ENCODE measurements around the gene CDC123.
"Not testable (repeated sequence)": the region's sequence is repeated elsewhere in the genome, so short reads cannot be mapped to it uniquely, and the experiment has no call there.

Gene CDC123

DNA sequence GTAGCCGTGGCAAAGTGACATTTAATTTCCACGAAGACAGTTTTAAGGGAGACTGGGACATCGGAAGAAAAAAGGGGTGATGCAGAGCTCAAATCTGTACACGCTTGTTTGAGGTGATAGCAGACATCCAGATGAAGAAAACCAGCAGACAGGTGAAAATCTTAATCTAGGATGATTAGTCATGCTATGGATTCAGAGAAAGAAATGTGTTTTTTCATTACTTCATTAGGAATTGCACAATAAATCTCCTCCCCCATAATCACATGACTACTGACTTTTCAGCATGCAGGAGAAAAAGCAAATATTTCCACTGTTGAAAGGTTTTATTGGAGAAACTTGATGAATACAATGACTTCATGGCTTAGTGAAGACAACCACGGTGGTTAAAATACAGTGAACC is 2.8 kb upstream of the CDC123 start:
- no peak for DNase-seq

DNA sequence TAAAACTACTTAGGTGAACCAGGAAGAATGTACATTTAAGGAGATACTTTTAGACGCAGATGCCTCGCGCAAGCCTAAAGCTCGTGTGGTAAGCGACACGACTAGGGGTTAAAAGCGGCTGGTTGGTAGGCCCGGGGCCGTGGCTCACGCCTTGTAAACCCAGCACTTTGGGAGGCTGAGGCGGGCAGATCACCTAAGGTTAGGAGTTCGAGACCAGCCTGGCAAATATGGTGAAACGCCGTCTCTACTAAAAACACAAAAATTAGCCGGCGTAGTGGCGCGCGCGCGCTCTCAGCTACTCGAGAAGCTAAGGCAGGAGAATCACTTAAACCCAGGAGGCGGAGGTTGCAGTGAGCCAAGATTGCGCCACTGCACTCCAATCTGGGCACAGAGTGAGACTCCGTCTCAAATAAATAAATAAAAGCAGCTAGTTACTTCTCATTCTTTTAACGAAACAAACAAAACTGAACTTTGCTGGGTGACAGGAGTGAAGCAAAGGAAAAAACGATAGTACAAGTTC is 1.2 kb upstream of the CDC123 start:
- DNase-seq, result no peak

DNA sequence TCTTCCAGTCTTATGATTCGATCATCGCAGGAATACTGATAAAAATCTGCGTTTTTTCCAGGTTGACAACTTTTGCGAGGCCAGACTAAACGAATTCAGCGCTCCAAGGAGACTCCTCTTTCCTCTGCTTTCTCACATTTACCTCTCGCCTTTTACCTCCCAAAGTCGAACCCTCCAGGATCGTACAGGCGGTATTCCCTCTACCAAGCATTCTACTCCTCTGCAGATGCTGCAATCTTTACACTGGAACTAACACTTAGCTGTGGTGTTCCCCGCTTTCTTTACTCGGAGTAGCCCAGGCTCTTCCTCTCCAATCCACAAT is 746 bp upstream of the CDC123 start:
- no peak for DNase-seq

DNA sequence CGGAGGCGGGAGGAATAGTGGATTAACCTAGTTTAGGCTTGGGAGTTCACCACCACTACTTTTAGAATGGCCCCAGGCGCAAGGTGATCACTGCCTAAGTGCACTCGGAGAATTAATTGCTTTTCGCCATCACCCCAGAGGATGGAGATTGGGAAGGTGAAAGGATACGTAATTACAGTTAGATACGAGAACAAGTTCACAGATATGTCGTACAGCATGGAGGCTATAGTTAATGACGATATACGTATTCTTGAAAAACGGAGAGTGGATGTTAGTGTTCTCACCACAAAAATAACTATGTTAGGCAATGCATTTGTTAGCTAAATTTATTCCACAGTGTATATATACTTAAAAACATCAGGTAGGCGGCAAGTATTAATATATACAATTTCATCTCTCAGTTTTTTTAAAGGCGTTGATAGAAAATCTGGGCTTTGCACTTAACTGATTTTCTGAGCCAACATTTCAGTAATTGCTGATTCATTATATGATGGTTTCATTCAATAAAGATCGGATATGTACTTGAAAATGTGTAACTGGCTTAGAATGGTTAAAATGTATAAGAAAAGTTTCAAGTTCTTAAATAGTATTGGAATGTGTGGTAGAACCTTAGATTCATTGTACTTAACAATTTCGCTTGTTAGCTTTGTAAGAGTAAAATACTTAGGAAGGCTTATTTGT is 683 bp downstream of the CDC123 start:
- no peak for DNase-seq

DNA sequence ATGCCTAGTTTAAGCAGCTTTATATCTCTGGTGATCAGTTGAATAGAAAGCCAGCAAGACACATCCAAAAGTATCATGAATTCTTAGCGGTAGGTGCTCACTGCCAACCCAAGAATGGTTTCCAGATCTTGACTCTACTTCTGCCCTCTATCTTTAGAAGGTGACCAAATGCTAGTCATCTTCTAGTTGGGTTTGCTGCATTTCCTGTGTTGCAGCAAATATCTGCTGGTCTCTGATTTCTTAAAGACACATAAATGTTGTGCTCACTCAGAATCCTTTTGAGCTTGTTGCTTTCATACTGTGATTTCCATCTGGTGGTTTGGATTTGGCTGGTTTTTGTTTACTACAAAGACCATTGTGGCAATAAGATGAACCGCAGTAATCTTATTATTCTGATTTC is 2.2 kb downstream of the CDC123 start:
- no peak for DNase-seq

DNA sequence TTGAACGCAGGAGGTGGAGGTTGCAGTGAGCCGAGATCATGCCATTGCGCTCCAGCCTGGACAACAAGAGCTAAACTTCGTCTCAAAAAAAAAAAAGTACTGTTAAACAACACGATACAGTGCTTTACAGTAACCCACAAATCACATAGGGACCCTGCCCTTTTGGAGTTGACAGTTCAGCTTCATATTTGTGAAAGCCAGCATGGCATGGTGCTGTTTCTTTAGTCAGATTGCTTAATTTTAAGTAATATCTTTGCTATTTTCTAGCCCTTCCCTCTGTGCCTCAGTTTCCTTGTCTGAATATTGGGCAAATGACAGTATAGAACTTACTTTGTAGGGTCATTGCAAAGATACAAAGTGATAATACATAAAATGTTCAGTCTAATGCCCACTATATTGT is 4.9 kb downstream of the CDC123 start:
- no peak for DNase-seq

DNA sequence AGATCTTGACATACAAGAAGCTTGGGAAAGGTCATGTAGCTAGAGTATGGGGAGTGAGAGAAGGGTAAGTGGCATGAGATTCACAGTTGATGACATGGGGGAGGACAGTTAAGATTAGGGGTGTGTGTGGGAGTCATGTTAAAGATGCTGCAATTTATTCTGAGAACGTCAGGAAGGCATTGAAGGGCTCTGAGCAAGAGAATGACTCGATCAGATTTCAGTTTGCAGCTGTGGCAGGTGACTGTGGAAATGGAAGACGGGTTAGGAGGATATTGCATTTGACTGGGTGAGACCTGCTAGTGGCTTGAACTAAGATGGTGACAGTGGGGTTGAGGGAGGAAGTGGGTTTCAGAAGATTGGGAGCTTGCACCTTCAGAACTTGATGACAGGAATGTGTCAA is 5.6 kb downstream of the CDC123 start:
- DNase-seq, result no peak

DNA sequence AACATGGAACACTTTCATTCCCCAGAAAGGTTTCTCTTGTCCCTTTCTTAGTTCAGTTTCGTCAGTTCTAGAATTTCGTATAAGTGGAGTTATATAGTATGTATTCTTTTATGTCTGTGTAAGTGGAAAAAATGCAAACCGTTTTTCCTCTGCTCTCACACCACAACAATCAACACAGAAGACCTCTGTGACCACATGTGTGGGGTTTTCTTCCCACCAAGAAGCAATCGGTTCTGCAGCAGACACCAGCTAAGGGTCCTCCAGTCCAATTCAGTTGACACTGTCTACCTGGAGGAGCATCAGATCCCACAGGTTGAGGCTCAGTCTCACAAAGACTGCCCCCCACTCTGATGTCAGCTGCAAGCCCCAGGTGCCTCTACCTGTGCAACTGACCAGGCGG is 6.2 kb downstream of the CDC123 start:
- no peak for DNase-seq

DNA sequence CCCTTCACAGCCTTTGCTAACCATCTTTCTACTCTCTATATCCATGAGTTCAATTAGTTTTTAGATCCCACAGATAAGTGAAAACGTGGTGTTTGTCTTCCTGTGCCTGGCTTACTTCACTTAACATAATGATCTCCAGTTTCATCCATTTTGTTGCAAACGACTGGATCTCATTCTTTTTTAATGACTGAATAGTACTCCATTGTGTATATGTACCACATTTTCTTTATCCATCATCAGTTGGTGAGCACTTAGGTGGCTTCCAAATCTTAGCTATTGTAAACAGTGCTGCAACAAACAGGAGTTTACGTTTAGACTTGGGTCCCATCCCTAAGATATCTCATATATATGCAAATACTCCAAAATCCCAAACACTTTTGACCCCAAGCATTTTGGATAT is 9.1 kb downstream of the CDC123 start:
- no peak for DNase-seq

DNA sequence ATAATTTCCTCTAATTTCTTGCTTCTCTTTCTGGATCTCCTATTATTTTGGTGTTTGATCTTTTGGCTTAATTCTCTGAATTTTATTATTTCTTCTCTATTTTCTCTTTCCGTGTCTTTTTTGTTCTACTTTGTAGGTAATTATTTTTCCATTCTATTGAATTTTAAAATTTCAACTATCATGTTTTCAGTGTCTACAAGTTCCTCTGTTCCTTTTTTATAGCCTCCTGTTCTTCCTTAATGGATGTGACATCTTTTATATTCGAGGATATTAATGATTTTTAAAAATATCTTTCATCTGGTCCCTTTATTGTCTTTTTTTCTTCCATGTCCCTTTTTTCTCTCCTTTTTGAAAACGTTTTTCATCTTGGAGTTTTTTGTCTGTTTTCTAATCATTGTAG is 11.1 kb downstream of the CDC123 start:
- DNase-seq, result no peak

DNA sequence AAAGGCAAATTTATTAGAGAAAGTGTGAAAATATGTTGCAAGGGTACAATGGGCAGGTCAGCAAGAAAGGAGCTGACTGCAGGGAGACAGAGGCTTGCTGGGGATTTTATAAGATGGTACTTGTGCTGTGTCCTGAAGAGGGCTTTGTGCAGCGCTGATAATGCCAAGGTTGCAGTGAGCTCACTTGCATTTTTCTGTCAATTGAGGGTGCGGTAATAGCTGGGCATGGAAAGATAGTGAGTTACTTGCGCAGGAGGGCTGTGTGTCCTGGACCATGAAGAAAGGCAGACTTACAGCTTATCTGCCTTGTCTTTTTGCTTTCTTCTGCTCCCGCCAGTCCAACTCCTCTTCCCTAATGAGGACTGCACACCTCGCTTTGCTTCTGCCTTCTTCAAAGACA is 12.5 kb downstream of the CDC123 start:
- DNase-seq, result no peak

DNA sequence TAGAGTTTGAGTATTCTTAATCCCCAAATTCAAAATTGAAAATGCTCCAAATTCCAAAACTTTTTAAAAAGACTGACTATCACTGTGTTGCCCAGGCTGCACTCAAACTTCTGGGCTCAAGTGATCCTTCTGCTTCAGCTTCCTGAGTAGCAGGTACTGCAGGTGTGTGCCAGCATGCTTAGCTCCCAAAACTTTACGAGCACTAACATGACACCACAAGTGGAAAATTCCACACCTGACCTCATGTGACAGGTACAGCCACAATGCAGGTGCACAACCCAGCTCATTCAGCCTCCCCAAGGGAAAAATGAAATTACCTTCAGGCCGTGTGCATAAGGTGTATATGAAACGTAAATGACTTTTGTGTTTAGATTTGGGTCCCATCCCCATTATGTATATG is 16.5 kb downstream of the CDC123 start:
- no peak for DNase-seq

DNA sequence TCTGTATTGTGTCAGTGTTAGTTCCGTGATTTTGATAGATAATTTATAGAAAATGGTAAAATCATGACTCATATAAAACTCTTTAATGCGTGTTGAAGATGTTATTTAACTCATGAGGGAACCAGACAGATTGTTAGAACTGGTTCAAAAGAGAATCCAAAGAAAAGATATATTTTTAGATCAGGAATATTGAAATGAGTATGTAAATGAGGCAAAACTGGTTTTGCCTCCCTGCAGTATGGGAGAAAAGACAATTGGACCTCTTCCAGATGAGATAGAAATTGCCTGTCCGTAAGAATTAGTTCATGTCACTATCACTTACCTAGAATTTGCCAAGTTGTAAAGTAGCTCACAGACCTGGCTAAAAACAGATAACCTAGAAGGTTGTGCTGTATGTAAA is 17.6 kb downstream of the CDC123 start:
- DNase-seq, result no peak

DNA sequence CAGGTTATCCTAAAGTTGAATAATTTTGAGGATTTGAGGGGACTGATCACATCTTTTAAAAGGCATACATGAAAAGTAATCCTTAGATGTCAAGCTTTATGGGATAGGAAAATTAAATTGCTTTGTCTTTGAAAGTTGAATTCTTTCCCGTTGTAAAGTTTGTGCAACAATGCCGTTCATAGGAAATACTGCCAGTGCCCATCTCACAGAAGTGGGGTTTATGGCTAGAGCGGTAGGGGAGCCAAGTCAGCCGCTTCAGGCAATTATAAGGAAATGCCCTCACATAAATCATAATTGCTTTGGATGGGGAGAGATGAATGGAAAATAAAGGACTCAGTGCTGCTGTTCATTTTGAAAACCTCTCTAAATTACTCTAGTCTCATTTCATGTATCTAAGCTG is 18.1 kb downstream of the CDC123 start:
- DNase-seq, result no peak

DNA sequence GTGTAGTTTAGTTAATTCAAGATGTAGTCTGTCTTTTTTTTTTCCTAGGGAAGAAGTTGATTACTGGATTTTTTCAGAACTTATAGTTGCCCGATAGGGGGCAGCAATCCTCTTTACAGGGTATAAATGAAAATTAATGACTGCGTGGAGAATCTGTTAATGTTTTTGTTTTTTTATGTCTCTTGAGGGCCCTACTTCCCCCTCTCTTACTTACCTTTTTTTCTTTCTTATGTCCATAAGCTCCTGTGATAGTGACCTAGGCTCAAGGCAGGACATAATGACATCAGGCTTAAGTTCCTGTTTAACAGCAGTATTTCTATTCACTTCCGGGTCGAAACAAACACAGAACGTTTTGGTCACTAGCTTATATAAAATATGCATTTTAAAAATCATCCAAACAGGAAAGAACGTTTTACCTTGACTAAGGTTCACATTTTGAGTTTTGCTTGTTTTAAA is 18.8 kb downstream of the CDC123 start:
- no peak for DNase-seq

DNA sequence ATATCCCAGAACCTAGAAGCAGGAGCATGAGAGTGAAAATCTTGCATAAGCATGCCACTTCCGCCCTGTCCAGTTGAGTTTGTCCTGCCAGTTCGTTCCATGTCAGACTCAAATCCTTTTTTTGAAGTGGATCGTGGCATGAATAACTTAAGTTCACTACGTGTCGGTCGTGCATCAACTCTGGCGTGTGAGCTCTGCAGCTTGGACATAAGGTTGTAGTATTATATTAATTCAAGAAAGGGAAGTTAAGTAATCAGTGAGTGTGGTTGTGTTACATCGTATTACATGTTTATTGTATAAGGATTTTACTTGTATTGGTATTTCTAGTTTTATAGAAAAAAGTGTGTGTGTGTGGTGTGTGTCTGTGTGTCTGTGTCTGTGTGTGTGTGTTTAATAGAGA is 23.0 kb downstream of the CDC123 start:
- no peak for DNase-seq

DNA sequence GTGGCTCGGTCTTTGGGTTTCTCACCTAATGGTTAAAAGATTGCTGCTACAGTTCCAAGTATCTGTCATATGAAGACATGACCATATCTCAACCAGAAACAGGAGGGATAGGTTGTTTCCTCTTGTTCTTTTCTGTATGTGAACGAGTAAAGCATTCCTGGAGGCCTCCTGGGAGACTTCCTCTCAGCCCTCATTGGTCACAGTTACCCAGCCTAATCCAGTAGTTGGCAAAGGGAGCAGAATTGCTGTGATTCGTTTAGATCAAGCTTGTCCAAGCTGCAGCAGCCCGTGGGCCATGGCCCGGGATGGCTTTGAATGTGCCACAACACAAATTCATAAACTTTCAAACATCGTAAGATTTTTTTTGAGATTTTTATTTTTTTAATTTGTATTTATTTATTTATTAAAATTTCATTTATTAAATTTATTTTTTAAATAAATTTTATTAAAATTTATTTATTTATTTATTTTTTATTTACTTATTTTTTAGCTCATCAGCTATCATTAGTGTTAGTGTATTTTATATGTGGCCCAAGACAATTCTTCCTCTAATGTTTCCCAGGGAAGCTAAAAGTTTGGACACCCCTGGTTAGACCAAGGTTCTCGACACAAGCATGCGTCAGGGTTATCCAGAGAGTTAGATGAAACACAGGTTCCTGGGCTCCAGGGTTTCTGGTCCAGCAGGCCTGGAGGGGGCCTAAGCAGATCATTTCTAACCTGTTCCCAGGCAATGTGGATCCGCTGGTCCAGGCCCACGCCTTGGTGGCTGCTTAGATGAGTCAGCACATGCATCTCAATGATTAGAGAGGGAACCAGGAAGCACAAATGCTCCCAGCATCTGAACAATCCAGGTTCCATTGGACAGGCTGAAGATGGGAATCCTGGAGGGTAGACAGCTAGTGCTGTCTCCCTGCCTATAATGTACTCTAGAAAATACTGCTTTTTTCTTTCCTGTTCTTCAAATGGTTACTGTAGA is 25.6 kb downstream of the CDC123 start:
- DNase-seq, result no peak

DNA sequence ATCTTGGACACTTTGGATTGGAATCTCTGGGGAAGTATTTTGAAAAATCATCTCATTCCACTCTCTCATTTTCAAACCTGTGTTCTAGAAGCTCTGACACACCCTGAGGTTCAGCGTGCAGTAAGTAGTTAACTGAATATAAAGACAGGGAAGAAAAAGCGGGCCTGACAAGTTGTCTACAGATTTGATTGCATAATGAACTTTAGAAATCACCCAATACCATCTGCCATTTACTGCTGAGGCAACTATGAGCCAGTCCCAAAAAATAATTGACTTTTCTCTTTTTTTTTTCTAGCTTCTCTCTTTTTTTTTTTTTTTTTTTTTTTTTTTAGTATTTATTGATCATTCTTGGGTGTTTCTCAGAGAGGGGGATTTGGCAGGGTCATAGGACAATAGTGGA is 29.5 kb downstream of the CDC123 start:
- DNase-seq, result no peak

DNA sequence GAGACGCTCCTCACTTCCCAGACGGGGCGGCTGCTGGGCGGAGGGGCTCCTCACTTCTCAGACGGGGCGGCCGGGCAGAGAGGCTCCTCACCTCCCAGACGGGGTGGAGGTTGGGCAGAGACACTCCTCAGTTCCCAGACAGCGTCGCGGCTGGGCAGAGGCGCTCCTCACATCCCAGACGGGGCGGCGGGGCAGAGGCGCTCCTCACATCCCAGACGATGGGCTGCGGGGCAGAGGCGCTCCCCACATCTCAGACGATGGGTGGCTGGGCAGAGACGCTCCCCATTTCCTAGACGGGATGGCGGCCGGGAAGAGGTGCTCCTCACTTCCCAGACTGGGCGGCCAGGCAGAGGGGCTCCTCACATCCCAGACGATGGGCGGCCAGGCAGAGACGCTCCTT is 30.4 kb downstream of the CDC123 start:
- not testable (repeated sequence) for DNase-seq

DNA sequence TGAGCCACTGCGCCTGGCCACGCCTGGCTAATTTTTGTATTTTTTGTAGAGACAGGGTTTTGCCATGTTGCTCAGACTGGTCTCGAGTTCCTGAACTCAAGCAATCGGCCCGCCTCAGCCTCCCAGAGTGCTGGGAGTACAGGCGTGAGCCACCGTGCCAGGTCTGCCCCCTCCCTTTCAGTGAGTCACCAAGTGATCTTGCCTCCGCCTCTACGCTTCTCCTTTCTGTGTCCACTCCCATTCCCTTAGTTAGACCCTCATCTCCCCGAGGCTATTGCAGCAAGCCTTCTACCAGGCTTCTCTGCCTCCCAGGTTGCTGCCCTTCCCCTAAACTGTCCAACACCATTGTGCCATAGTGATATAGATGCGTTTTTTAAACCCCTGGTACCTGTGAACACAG is 32.9 kb downstream of the CDC123 start:
- DNase-seq, result no peak

DNA sequence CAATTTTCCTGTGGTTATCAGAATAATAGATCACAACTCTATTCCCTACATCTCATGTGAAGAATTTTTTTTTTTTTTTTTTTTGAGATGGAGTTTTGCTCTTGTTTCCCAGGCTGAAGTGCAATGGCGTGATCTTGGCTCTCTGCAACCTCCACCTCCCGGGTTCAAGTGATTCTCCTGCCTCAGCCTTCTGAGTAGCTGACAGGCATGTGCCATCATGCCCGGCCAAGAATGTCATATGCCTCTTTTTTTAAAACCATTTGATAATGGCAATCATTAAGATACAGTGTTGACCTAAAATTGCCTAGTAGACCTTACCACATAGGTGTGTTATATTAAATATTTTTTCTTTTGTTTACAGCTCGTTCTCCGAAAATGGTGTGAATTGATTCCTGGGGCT is 38.7 kb downstream of the CDC123 start:
- not testable (repeated sequence) for DNase-seq

DNA sequence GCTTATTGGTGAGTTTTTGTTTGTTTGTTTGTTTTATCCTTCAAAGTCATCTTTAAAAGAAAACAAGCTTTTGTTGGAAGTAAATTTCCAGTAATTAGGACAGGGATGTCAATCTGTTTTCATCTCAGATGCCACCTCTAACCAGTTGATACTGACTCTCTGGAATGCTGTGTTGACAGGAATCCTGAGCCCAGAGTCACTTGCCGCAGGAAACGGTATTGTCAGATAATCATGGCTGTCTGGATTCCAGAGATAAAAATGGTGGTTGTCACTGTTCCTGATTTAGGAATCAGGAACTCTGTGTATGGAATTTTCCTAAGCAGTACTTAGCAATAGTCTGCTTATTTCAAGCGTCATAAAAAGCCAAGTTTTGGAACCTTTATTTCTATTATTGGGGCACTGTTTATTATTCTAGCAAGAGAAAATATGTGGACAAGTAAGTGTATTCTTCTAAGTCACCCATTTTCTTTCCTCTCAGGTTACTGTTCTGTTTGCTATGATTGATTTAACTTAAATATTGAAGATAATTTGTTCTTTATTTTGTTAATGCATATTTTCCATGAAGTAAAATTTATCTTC is 39.2 kb downstream of the CDC123 start:
- no peak for DNase-seq

DNA sequence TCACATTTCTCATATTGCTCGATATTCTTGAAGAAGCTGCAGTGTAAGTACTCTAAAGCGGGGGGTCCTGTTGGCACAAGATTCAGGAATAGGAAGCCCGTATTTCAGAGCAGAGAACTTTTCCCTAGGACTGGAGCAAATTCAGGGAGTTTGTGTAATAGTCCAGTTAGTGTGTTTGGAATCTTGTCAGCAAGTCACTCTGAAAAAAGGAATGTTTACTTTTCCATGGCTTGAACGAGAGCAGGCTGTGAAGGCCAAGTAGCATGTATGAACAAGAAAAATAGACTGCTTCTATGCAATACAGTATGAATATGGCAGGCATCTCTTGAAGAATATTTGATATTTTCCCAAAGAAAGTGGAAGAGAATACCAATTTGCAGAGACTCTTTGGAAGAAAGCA is 39.8 kb downstream of the CDC123 start:
- no peak for DNase-seq
